Lower lobe of right lung (tissue), 2 donors: Measurements from ENCODE around the gene C5orf34. TPM values are rescaled to one million over a fixed set of nuclear protein-coding genes. Genes with fewer than 3 reads are reported as not detected.

ENCODE experiments used
- ATAC-seq, 2 donors: fragments of 200-7000 bp; cut with Tn5 transposase; one replicate each; pipeline ENCODE4 v1.9.1; 2020 to 2022; ENCODE audit warnings: mild to moderate bottlenecking in 2 of 2, moderate library complexity in 2 of 2
- DNase-seq: peaks from one replicate; pipeline ENCODE4 v3.0.0-alpha.2; 2020
- H3K27ac ChIP-seq: fragments of 200-600 bp; one replicate; pipeline ENCODE4 v1.8.0; 2022
- H3K27me3 ChIP-seq: fragments of 200-600 bp; one replicate; pipeline ENCODE4 v1.8.0; 2022; ENCODE audit warnings: low read depth
- H3K36me3 ChIP-seq: fragments of 200-600 bp; one replicate; pipeline ENCODE4 v1.8.0; 2022; ENCODE audit warnings: mild to moderate bottlenecking
- H3K4me1 ChIP-seq: fragments of 200-600 bp; one replicate; pipeline ENCODE4 v1.8.0; 2022
- H3K4me3 ChIP-seq: fragments of 200-600 bp; one replicate; pipeline ENCODE4 v1.8.0; 2022; ENCODE audit warnings: mild to moderate bottlenecking
- H3K9me3 ChIP-seq: fragments of 200-600 bp; one replicate; pipeline ENCODE4 v1.8.0; 2022
- CTCF ChIP-seq: fragments of 200-600 bp; IDR thresholded peaks from one replicate; pipeline ENCODE4 v1.8.0; 2022; ENCODE audit warnings: antibody characterized with exemption, mild to moderate bottlenecking
- intact Hi-C: fragments of 100-400 bp; cut with DNase I; formaldehyde crosslinking; loops from one replicate; pipeline ENCODE4 v1.11.0; 2022
- total RNA-seq: library from RNA; stranded (reverse); fragmentation: NEBNext Ultra II Directional; extraction: Animal tissue kit (Norgen Biotek cat#: 25700); gene quantifications from one replicate; pipeline ENCODE4 v1.2.1, GENCODE V29; 2021
- donor health status: DM: no; HTN: yes; CAD: no; lungs with severe emphysema.

C5orf34 gene
- total RNA-seq, 1 donor from 2014 or later = 1.4 TPM

- Histone ChIP-seq H3K27ac (no peak overlapping the region), H3K9me3 (no peaks in the 10 kb centered on the region), H3K4me3 (no peak overlapping the region), H3K4me1 (no peaks in the 10 kb centered on the region), H3K27me3 (no peaks in the 10 kb centered on the region), H3K36me3 (no peaks in the 10 kb centered on the region)
- intact Hi-C loops = no loop called here
- TF ChIP-seq CTCF = no peak
- ATAC-seq = no peak
- no peak for DNase-seq
These were observed 16.4 kb downstream of the C5orf34 start for GRCh38 chr5:43498581-43498980.

GRCh38 chr5:43497311-43498104 is 17.4 kb downstream of the C5orf34 start:
- ATAC-seq (no peak), DNase-seq (no peak)
- no peaks in the 10 kb centered on the region for H3K9me3 ChIP-seq
- intact Hi-C loops = no loop called here
- H3K4me1 ChIP-seq = no peaks in the 10 kb centered on the region
- H3K36me3 ChIP-seq = no peaks in the 10 kb centered on the region
- TF ChIP-seq CTCF = no peak
- H3K27me3 ChIP-seq = no peaks in the 10 kb centered on the region
- H3K27ac ChIP-seq = no peak overlapping the region
- no peak overlapping the region for H3K4me3 ChIP-seq

GRCh38 chr5:43491326-43491725 is 23.6 kb downstream of the C5orf34 start:
- DNase-seq = no peak
- H3K27ac ChIP-seq = no peak overlapping the region
- no peaks in the 10 kb centered on the region for H3K36me3 ChIP-seq
- no peak for ATAC-seq
- H3K27me3 ChIP-seq = no peaks in the 10 kb centered on the region
- H3K4me3 ChIP-seq = no peak overlapping the region
- H3K9me3 ChIP-seq = no peaks in the 10 kb centered on the region
- no peak for TF ChIP-seq CTCF
- intact Hi-C loops = no loop called here
- no peaks in the 10 kb centered on the region for H3K4me1 ChIP-seq

- Histone ChIP-seq H3K4me1 (peaks cover 18% of the 10 kb centered on the region), H3K9me3 (no peaks in the 10 kb centered on the region), H3K27me3 (no peaks in the 10 kb centered on the region), H3K36me3 (no peaks in the 10 kb centered on the region), H3K4me3 (no peak overlapping the region), H3K27ac (no peak overlapping the region)
- ATAC-seq (no peak), DNase-seq (no peak)
- no peak for TF ChIP-seq CTCF
- intact Hi-C loops = no loop called here
These were observed 28.6 kb downstream of the C5orf34 start for GRCh38 chr5:43486353-43486752.

GRCh38 chr5:43485406-43485805 is 29.5 kb downstream of the C5orf34 start:
- DNase-seq = no peak
- H3K4me1 ChIP-seq = peaks cover 18% of the 10 kb centered on the region
- intact Hi-C loops = no loop called here
- peak; percentile 22 for ATAC-seq
- TF ChIP-seq CTCF = no peak
- no peaks in the 10 kb centered on the region for H3K36me3 ChIP-seq
- H3K4me3 ChIP-seq = no peak overlapping the region
- no peaks in the 10 kb centered on the region for H3K27me3 ChIP-seq
- H3K9me3 ChIP-seq = no peaks in the 10 kb centered on the region
- peak overlapping the region; percentile 97 for H3K27ac ChIP-seq
